HG03432 (cell line): ENCODE measurements around the gene PDIA2.

Source experiments
- ATAC-seq: cut with Tn5 transposase; IDR thresholded peaks from one replicate; pipeline ENCODE4 v1.9.1; 2021; ENCODE audit warnings: mild to moderate bottlenecking, moderate library complexity; ENCODE audit not compliant: unreplicated experiment

Gene PDIA2

GRCh38 chr16:280005-280460 lies 2.9 kb upstream of the PDIA2 start:
- no peak for ATAC-seq

- no peak for ATAC-seq
Observed at GRCh38 chr16:280552-280951, 2.4 kb upstream of the PDIA2 start, which contains the start of gene ARHGDIG. ARHGDIG (plus strand) TSS chr16:280591; CDS start chr16:280681, 90 bp downstream.

- no peak for ATAC-seq
Observed at GRCh38 chr16:280991-281659, 1.8 kb upstream of the PDIA2 start.

GRCh38 chr16:281660-282255 lies 1.2 kb upstream of the PDIA2 start:
- ATAC-seq, result no peak

- no peak for ATAC-seq
Observed at GRCh38 chr16:282491-282890, 473 bp upstream of the PDIA2 start.

GRCh38 chr16:284204-285120 lies 1.5 kb downstream of the PDIA2 start:
- ATAC-seq, result no peak

GRCh38 chr16:285146-286055 lies 2.4 kb downstream of the PDIA2 start:
- no peak for ATAC-seq

- ATAC-seq, result no peak
Observed at GRCh38 chr16:286491-287297, 3.7 kb downstream of the PDIA2 start.

GRCh38 chr16:287298-287811 lies 4.4 kb downstream of the PDIA2 start:
- no peak for ATAC-seq

GRCh38 chr16:287981-288920 lies 5.3 kb downstream of the PDIA2 start:
- ATAC-seq, result no peak

GRCh38 chr16:289395-289997 lies 6.5 kb downstream of the PDIA2 start:
- ATAC-seq, result no peak

GRCh38 chr16:290015-290680 lies 7.2 kb downstream of the PDIA2 start:
- no peak for ATAC-seq

- no peak for ATAC-seq
Observed at GRCh38 chr16:290681-291405, 7.9 kb downstream of the PDIA2 start.

GRCh38 chr16:291539-291938 lies 8.6 kb downstream of the PDIA2 start:
- no peak for ATAC-seq

GRCh38 chr16:293043-293775 lies 10.2 kb downstream of the PDIA2 start:
- no peak for ATAC-seq

GRCh38 chr16:296276-296675 lies 13.3 kb downstream of the PDIA2 start:
- ATAC-seq, result no peak
